NCI-H1694 (cell line): Measurements from ENCODE around the gene SERPINA6.
"Not testable (repeated sequence)": the region's sequence is repeated elsewhere in the genome, so short reads cannot be mapped to it uniquely, and the experiment has no call there.

Experiments
- DNase-seq: peaks from one replicate; lab custom pipeline; 2025; lab: John Stamatoyannopoulos, UW

SERPINA6 gene

DNA sequence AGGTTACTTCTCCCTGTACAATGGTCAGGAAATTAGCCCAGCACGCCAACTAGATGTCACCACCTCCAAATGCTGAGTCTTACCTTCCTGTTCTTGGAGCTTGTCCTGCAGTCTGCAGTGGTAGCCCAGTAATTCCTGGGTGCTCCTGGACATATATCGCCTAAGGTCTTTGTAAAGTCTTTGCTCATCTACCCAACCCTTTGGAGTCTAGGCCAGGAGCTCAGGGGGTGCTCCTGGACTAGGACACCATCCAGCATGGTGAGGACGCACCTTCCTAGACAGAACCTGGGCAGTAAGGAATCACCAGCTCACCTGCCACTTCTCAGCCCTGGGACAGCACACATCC, 30.6 kb downstream of the SERPINA6 start:
- no peak for DNase-seq

GRCh38 chr14:94291906-94292525, 31.1 kb downstream of the SERPINA6 start:
- no peak for DNase-seq

GRCh38 chr14:94291159-94291905, 31.8 kb downstream of the SERPINA6 start:
- no peak for DNase-seq

DNA sequence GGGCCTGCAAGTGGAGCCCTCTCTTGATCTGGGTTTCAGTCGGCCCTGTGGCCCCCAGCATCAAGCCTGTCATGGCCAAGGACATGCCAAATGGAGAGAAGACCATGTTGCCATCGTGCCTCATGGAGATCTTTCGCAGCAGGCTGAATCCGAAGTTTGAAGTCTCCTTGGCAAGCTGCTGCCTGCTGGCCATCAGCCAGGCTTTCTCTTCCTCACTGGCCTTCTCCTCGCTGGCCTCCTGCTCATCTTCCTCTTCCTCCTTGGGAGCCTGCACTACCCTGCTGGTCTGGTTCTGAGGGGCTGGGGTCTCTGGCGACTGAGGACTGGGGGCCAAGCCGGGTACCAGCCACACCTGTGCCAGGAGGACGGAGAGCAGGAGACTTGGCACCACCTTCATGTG, 32.9 kb downstream of the SERPINA6 start:
- no peak for DNase-seq

GRCh38 chr14:94288610-94289465, 34.3 kb downstream of the SERPINA6 start:
- DNase-seq = no peak

- DNase-seq = no peak
Observed at GRCh38 chr14:94285158-94285557, 38.0 kb downstream of the SERPINA6 start.

- DNase-seq = no peak
Observed at GRCh38 chr14:94284221-94284620, 38.9 kb downstream of the SERPINA6 start.

GRCh38 chr14:94282991-94283723, 40.0 kb downstream of the SERPINA6 start:
- DNase-seq = no peak

DNA sequence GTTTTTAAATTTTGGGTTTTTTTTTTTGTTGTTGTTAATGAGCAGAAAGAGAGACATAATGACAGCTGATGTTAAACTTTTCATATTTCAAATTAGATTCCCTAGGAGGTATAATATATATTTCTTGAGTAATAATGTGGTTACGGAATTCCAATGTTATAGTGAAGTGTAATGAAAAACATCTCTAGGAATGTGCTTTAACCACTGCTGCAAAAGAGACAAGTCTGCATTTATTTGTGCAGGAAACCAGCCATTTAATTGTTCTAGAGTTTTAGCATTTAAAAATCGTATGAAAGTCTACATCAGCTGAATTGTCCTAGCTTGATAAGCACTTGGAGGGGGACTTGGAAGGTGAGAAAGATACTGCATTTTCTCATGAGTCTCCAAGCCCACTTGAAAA, 44.4 kb downstream of the SERPINA6 start:
- DNase-seq = no peak

GRCh38 chr14:94276898-94277561, 46.1 kb downstream of the SERPINA6 start:
- not testable (repeated sequence) for DNase-seq

GRCh38 chr14:94269156-94269555, 54.0 kb downstream of the SERPINA6 start:
- no peak for DNase-seq

DNA sequence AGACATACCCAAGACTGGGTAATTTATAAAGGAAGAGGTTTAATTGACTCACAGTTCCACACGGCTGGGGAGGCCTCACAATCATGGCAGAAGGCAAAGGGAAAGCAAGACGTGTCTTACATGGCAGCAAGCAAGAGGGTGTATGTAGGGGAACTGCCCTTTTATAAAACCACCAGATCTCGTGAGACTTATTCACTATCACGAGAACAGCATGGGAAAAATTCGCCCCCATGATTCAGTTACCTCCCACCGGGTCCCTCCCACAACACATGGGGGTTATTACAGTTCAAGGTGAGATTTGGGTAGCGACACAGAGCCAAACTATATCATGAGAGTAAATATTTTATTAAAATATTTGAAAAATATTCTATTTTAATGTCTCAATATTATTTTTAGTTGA, 54.6 kb downstream of the SERPINA6 start:
- DNase-seq = not testable (repeated sequence)

GRCh38 chr14:94267352-94267751, 55.8 kb downstream of the SERPINA6 start:
- DNase-seq = no peak

- not testable (repeated sequence) for DNase-seq
Observed at GRCh38 chr14:94264195-94264594, 58.9 kb downstream of the SERPINA6 start.
